ENCODE data around the gene INTS11.

DNA sequence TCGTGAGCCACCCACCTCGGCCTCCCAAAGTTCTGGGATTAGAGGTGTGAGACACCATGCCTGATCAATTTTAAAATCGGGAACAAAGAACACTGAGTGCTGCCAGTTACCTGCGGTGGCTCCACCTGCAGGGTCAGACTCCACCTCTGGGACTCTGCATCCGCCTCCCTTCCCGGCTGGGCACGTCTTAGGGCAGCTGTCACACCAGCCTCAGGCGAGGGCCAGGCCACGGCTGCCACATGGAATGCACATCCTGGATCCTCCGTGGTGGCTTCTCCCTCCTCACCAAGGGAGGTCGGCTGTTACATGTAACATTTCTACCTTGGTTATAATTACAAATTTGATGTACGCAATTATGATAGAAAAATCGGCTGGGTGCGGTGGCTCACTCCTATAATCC is 39.8 kb upstream of the INTS11 start:
- TF ChIP-seq CBX3 (IDR thresholded peaks at IDR 0.05; ENCODE audit: borderline replicate concordance, low read depth) (no peak), EP300 (IDR thresholded peaks at IDR 0.05; ENCODE audit: borderline replicate concordance in 1 of 2, control insufficient read depth in 1 of 2, low read depth in 2 of 2, low read length in 2 of 2) (no peak), EZH2 (IDR thresholded peaks at IDR 0.05; ENCODE audit: borderline replicate concordance, control insufficient read depth, low read depth, low read length) (no peak), NR2C2 (IDR thresholded peaks at IDR 0.05; ENCODE audit: borderline replicate concordance, control insufficient read depth, insufficient read length, low read depth) (no peak), JUND (IDR thresholded peaks at IDR 0.05; ENCODE audit: low read depth, low read length) (no peak), POLR2AphosphoS5 (IDR thresholded peaks at IDR 0.05; ENCODE audit: low read length) (no peak)
- TF ChIP-seq, protein P1, sequence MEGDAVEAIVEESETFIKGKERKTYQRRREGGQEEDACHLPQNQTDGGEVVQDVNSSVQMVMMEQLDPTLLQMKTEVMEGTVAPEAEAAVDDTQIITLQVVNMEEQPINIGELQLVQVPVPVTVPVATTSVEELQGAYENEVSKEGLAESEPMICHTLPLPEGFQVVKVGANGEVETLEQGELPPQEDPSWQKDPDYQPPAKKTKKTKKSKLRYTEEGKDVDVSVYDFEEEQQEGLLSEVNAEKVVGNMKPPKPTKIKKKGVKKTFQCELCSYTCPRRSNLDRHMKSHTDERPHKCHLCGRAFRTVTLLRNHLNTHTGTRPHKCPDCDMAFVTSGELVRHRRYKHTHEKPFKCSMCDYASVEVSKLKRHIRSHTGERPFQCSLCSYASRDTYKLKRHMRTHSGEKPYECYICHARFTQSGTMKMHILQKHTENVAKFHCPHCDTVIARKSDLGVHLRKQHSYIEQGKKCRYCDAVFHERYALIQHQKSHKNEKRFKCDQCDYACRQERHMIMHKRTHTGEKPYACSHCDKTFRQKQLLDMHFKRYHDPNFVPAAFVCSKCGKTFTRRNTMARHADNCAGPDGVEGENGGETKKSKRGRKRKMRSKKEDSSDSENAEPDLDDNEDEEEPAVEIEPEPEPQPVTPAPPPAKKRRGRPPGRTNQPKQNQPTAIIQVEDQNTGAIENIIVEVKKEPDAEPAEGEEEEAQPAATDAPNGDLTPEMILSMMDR (IDR thresholded peaks at IDR 0.05 in 2 of 3, conservative IDR thresholded peaks at IDR 0.05 in 1 of 3; ENCODE audit: control insufficient read depth in 2 of 3, extremely low read depth in 1 of 3, insufficient read depth in 1 of 3, low read depth in 3 of 3, low read length in 3 of 3), result no peak
- TF ChIP-seq, protein P2, sequence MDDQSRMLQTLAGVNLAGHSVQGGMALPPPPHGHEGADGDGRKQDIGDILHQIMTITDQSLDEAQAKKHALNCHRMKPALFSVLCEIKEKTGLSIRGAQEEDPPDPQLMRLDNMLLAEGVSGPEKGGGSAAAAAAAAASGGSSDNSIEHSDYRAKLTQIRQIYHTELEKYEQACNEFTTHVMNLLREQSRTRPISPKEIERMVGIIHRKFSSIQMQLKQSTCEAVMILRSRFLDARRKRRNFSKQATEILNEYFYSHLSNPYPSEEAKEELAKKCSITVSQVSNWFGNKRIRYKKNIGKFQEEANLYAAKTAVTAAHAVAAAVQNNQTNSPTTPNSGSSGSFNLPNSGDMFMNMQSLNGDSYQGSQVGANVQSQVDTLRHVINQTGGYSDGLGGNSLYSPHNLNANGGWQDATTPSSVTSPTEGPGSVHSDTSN (IDR thresholded peaks at IDR 0.05; ENCODE audit: insufficient replicate concordance, low read depth, low read length), result no peak
